ENCODE measurements around the gene DCXR. TPM values are rescaled to one million over a fixed set of nuclear protein-coding genes. Genes with fewer than 3 reads are reported as not detected.

Gene DCXR
- polyA plus RNA-seq, 1 experiment = 66.0 TPM

GRCh38 chr17:82021900-82022309 is 15.6 kb downstream of the DCXR start:
- POLR2A ChIA-PET = no interaction called here
- DNase-seq (ENCODE audit: low read depth) = no peak
- Histone ChIP-seq H3K4me3 (ENCODE audit: low read depth, low read length) (peak overlapping the region; percentile 87), H3K36me3 (ENCODE audit: control insufficient read depth, insufficient read depth, low read length) (peaks cover 11% of the 10 kb centered on the region; the same call in 1 of the 2 replicates), H3K27me3 (ENCODE audit: control insufficient read depth, insufficient read depth, low read length) (no peaks in the 10 kb centered on the region)
- CTCF ChIA-PET = interaction anchor here (0.7 to 11.6 kb wide), 17 partner anchors 8 to 287 kb away, joined by 3 to 218 read pairs (median 7); partner anchors contain the start of genes DCXR, MYADML2, NOTUM and RAC3
- TF ChIP-seq CTCF (IDR thresholded peaks at IDR 0.05; ENCODE audit: insufficient read depth, low read depth, low read length) = no peak

- H3K36me3 ChIP-seq (ENCODE audit: control insufficient read depth, insufficient read depth, low read length) = peaks cover 10% of the 10 kb centered on the region; the same call in 1 of the 2 replicates
- ChIA-PET POLR2A (no interaction called here), CTCF (interaction anchor here (0.6 to 11.6 kb wide), 23 partner anchors 9 to 286 kb away, joined by 3 to 218 read pairs (median 6); partner anchors contain the start of genes ASPSCR1, DCXR, MAFG and MYADML2)
- H3K4me3 ChIP-seq (ENCODE audit: low read depth, low read length) = no peak overlapping the region; the same call in 1 of the 2 replicates
- TF ChIP-seq CTCF (IDR thresholded peaks at IDR 0.05; ENCODE audit: insufficient read depth, low read depth, low read length) = peak; percentile 87
- no peak for DNase-seq (ENCODE audit: low read depth)
- H3K27me3 ChIP-seq (ENCODE audit: control insufficient read depth, insufficient read depth, low read length) = no peaks in the 10 kb centered on the region
Measured at GRCh38 chr17:82021107-82021899, 16.2 kb downstream of the DCXR start.

- no peak for DNase-seq (ENCODE audit: low read depth)
- TF ChIP-seq CTCF (IDR thresholded peaks at IDR 0.05; ENCODE audit: insufficient read depth, low read depth, low read length) = no peak
- Histone ChIP-seq H3K4me3 (ENCODE audit: low read depth, low read length) (no peak overlapping the region), H3K36me3 (ENCODE audit: control insufficient read depth, insufficient read depth, low read length) (peaks cover 10% of the 10 kb centered on the region; the same call in 1 of the 2 replicates), H3K27me3 (ENCODE audit: control insufficient read depth, insufficient read depth, low read length) (no peaks in the 10 kb centered on the region)
- CTCF ChIA-PET = interaction anchor here (0.5 to 11.6 kb wide), 23 partner anchors 9 to 449 kb away, joined by 3 to 218 read pairs (median 4); partner anchors contain the start of genes ASPSCR1, DCXR, MAFG and MYADML2
- POLR2A ChIA-PET = no interaction called here
Measured at GRCh38 chr17:82020572-82021106, 16.9 kb downstream of the DCXR start.

GRCh38 chr17:82019690-82020571 is 17.6 kb downstream of the DCXR start:
- DNase-seq (ENCODE audit: low read depth) = no peak
- CTCF ChIA-PET = interaction anchor here (0.5 to 11.6 kb wide), 22 partner anchors 9 to 448 kb away, joined by 3 to 218 read pairs (median 4); partner anchors contain the start of genes ASPSCR1, DCXR, NOTUM and RAC3
- Histone ChIP-seq H3K36me3 (ENCODE audit: control insufficient read depth, insufficient read depth, low read length) (peaks cover 14% of the 10 kb centered on the region), H3K4me3 (ENCODE audit: low read depth, low read length) (no peak overlapping the region), H3K27me3 (ENCODE audit: control insufficient read depth, insufficient read depth, low read length) (no peaks in the 10 kb centered on the region)
- peak; percentile 80 for TF ChIP-seq CTCF (IDR thresholded peaks at IDR 0.05; ENCODE audit: insufficient read depth, low read depth, low read length)
- POLR2A ChIA-PET = no interaction called here

Measured in BJ (cell line).